Measurements from ENCODE around the gene SLC9B2.

GRCh38 chr4:103099691-103100392 lies 23.3 kb upstream of the SLC9B2 start, which contains the start of gene BDH2:
- peak; percentile 84 for TF ChIP-seq CTCF (IDR thresholded peaks at IDR 0.05; ENCODE audit: low read length)
- TF ChIP-seq EZH2 (IDR thresholded peaks at IDR 0.05; ENCODE audit: borderline replicate concordance, low read length) = no peak

All from OCI-LY1 (cell line).